Activated naive CD4-positive, alpha-beta T cell treated with Interleukin-2 at 50 U/mL for 16 hours (primary cell): ENCODE data around the gene SULT2B1.
"Not testable (repeated sequence)": the region's sequence is repeated elsewhere in the genome, so short reads cannot be mapped to it uniquely, and the experiment has no call there.

Source experiments
- DNase-seq: peaks from one replicate; pipeline ENCODE4 v3.0.0-alpha.2; 2020

Gene SULT2B1

DNA sequence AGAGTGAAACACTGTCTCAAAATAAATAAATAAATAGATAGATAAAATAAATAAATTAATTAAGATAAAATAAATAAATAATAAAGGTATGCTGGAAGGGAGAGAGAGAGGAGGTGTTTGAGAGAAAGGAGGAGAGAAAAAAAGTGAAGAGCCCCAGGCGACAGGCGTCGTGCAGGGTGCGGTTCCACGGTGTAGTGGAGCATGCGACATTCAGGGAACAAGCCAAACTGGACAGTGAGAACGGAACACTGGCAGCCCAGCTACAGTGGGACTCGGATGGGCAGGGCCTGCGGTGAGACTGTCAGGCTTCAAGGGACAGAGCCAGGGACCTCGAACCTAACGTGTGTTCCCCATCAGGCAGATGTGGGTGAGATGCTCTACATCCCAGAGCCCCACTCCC, 9.4 kb downstream of the SULT2B1 start:
- DNase-seq, result no peak

GRCh38 chr19:48565090-48565489, 13.1 kb downstream of the SULT2B1 start:
- DNase-seq, result no peak

DNA sequence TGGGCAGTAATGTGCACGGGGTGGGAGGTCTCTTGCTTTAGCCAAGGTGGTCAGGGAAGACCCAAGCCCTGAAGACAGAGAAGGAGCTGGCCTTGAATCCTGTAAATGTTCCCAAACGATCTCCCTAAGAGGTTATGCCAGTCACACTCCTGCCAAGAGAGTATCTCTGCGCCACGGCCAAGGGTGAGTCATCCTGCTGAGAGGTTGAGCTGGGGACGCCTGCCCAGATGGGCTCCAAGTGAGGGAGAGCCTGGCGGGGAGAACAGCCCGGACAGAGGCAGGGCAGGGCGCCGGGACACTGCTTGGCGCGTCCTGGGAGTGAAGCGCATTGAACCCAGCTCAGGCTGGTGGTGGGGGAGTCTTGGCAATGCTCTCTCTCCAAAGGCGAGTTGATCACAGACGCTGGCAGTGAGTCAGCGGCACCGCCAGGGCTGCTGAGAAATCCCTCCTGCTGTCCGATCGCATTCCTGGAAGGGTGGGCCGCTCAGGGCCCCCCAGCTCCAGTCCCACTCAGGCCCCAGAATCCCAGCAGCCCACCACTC, 16.4 kb downstream of the SULT2B1 start:
- DNase-seq, result no peak

GRCh38 chr19:48569814-48570213, 17.8 kb downstream of the SULT2B1 start:
- DNase-seq, result no peak

GRCh38 chr19:48571378-48572162, 19.6 kb downstream of the SULT2B1 start:
- no peak for DNase-seq

DNA sequence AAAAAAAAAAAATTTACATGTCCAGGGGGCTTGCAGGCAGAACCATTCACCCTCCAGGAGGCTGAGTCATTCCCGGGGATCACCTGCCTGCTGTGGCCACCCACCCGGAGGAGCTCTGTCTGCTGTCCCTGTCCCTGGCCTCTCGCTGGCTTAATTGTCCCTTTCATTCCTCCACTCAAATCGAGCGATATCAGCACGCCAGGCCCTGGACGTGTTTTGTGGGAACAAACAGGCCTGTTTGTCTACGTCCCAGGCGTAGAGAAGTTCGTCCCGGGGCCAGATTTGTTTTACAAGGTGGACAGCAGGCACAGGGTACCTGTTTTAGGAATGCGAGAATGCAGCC, 21.2 kb downstream of the SULT2B1 start:
- no peak for DNase-seq

GRCh38 chr19:48575931-48576622, 24.1 kb downstream of the SULT2B1 start:
- no peak for DNase-seq

DNA sequence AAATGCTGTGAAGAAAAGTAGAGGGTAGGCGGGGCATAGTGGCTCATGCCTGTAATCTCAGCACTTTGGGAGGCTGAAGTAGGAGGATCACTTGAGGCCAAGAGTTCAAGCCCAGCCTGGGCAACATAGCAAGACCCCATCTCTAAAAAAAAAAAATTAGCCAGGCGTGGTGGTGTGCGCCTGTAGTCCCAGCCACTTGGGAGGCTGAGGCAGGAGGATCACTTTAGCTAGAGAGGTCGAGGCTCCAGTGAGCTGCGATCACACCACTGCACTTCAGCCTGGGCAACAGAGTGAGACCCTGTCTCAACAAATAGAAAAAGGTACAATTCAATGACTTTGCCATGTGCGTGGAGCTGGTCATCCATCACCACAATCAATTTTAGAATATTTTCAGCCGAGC, 25.9 kb downstream of the SULT2B1 start:
- not testable (repeated sequence) for DNase-seq

DNA sequence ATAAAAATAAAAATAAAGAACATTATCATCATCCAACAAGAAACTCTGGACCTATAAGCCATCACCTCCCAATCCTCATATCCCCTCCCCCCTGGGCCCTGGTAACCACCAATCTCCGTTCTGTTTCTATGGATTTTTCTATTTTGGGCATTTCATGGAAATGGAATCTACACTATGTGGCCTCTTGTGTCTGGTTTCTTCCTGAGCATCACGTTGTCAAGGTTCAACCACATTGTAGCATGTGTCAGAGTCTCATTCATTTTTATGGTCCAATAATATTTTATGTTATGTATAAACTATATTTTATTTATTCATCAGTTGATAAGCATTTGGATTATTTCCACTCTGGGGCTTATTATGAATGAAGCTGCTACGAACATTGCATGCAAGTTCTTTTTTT, 26.9 kb downstream of the SULT2B1 start:
- no peak for DNase-seq

DNA sequence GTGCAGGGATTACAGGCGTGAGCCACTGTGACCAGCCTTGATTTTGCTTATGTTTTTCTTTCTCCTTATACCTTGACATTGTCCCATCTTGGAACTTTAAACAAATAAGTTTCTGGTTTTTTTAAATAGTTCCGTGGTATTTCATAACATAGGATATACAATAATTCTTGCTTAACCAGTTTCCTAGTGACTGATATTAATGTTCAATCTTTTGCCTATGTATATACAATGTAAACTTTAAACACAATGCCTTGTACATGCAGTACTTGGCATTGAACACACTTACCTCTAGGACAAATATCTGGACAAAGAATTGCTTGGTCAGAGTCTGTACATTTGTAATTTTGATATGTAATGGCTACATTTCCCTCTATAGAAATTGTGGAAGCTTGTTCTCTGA, 30.2 kb downstream of the SULT2B1 start:
- DNase-seq, result no peak

GRCh38 chr19:48587387-48587786, 35.4 kb downstream of the SULT2B1 start:
- no peak for DNase-seq

- peak; percentile 86 for DNase-seq
These were observed 36.9 kb downstream of the SULT2B1 start for GRCh38 chr19:48588670-48589401.

DNA sequence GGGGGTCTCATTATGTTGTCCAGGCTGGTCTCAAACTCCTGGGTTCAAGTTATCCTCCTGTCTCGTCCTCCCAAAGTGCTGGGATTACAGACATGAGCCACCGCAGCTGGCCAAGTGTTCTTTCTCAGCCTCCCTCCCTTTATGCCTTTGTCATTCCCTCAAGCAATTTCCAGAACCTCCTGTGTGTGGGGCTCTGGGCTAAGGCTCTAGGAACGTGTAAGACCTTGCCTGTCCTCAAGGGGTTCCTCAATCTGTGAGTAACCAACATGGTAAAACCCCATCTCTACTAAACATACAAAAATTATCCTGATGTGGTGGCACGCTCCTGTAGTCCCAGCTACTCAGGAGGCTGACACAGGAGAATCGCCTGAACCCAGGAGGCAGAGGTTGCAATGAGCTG, 39.0 kb downstream of the SULT2B1 start:
- no peak for DNase-seq

DNA sequence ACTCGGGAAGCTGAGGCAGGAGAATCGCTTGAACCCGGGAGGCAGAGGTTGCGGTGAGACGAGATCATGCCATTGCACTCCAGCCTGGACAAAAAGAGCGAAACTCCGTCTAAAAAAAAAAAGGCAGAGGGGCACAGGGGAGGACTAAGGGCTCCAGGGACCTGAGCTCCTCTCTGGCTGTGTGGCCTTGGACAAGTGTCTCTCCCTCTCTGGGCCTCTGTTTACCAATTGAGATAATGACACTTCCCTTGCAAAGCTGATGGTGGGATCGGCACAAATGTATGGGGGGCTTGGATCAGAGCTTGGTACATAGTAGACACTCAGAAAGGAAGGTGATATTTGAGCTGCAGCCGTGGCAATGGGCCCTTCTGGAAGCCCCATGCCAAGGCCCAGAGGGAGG, 43.2 kb downstream of the SULT2B1 start:
- DNase-seq, result no peak

- no peak for DNase-seq
These were observed 43.9 kb downstream of the SULT2B1 start for GRCh38 chr19:48595833-48596232.

GRCh38 chr19:48596237-48596636, 44.3 kb downstream of the SULT2B1 start:
- DNase-seq, result no peak

DNA sequence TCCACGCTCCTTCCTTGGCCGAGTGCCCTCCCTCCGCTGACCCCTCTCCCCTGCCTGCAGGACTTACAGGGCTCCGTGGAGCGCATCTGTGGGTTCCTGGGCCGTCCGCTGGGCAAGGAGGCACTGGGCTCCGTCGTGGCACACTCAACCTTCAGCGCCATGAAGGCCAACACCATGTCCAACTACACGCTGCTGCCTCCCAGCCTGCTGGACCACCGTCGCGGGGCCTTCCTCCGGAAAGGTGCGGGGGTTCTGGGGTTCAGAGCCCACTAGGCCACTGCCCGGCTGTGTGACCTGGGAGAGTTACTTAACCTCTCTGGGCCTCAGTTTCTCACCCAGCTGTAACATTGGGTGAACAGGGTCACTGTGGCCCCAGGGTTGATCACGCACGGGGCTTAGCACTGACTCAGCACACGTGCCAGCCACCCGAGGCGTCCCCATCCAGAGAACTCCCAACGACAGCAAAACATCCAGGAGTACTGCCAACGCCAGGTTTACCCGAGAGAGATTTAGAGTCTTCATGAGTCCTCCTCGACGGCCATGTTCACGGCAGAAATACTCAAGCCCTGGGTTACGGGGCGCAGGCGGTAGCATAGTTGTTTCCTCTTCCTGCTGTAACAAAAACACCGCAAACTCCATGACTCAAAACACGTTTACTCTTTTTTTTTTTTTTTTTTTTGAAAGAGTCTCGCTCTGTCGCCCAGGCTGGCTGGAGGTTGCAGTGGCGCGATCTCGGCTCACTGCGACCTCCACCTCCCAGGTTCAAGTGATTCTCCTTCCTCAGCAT, 44.9 kb downstream of the SULT2B1 start:
- DNase-seq, result peak; percentile 66

- DNase-seq, result no peak
These were observed 47.2 kb downstream of the SULT2B1 start for GRCh38 chr19:48598996-48599700.

GRCh38 chr19:48600679-48601417, 48.9 kb downstream of the SULT2B1 start:
- no peak for DNase-seq

DNA sequence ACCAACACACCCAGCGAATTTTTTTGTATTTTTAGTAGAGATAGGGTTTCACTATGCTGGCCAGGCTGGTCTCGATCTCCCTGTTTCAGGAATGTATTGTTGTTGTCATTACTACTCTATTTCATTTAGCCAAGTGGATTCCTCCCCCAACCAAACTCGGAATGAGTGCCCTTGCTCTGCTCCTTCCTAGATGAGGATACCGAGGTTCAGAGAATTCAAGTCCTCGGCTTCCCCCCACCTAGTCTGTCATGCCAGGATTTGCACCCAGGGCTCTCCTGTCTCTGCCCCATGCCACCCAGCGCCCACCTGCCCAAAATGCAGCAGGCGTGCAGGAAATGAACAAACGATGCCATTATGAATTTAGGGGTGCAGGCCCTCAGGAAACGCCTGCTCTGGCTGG, 51.0 kb downstream of the SULT2B1 start:
- DNase-seq, result no peak

DNA sequence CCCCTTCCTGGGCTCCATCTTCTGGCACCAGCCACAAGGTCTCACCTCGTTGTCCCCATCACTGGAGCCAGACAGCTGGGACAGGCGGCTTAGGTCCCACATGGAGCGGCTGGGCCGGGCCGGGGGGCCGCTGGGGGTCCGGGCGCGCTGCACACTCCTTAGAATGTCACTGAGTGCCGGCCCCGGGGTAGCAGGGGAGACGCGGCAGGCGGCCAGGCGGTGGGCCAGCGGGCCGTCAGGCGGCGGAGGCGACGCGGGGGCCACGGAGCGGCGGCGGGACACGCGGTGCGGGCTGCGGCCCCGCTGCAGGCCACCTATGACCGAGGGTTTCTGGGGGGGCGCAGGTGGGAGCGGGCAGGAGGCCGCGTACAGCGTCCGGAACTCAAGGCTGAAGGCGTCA, 51.5 kb downstream of the SULT2B1 start:
- no peak for DNase-seq
